ENCODE results near the gene SLC9A1.

Gene SLC9A1

DNA sequence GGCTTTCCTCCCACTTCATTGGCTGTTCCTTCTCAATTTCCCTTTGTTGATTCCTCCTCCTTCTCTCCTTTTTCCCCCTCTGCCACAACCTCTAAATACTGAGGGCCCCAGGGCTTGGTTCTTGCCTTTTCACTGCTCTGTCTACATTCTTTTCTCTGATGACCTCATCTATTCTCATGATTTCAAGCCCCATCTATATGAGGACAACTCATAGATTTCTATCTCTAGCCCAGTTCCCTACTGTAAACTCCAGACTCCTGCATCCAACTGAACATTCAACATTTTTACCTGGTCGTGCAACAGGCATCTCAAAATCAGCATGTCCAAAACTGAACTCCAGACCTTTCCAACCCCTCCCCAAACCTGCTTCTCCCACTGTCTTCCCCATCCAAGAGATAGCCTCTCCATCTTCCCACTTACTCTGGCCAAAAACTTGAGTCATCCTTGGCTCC, 11.5 kb upstream of the SLC9A1 start:
- no peaks in the 10 kb centered on the region for H3K4me1 ChIP-seq (ENCODE audit: control insufficient read depth, insufficient read depth, low read depth, low read length)
- H3K4ac ChIP-seq (ENCODE audit: low read depth in 1 of 2, low read length in 2 of 2) = no peak overlapping the region
- H4K8ac ChIP-seq (ENCODE audit: low read length) = no peak overlapping the region
- H2BK120ac ChIP-seq (ENCODE audit: low read depth, low read length) = no peak overlapping the region
- H3K36me3 ChIP-seq (ENCODE audit: control insufficient read depth in 1 of 2, insufficient read depth in 2 of 2, low read depth in 1 of 2, low read length in 2 of 2) = no peaks in the 10 kb centered on the region
- no peak overlapping the region for H2BK15ac ChIP-seq (ENCODE audit: low read depth, poor library complexity, severe bottlenecking)
- H3K4me3 ChIP-seq (ENCODE audit: insufficient read depth in 1 of 2, low read depth in 1 of 2, low read length in 2 of 2) = no peak overlapping the region
- H3K23ac ChIP-seq (ENCODE audit: low read length in 2 of 2) = no peak overlapping the region
- no peak overlapping the region for H2AK5ac ChIP-seq (ENCODE audit: low read length, severe bottlenecking)
- no peaks in the 10 kb centered on the region for H3K9me3 ChIP-seq (ENCODE audit: control insufficient read depth, low read length)
- no peak overlapping the region for H3K27ac ChIP-seq (ENCODE audit: low read length, poor library complexity, severe bottlenecking)
- no peak overlapping the region for H3K9ac ChIP-seq (ENCODE audit: low read length)
- no peak overlapping the region for H2BK5ac ChIP-seq (ENCODE audit: low read depth, low read length, poor library complexity, severe bottlenecking)
- H3K4me2 ChIP-seq (ENCODE audit: low read length, poor library complexity, severe bottlenecking) = no peak overlapping the region
- peak; percentile 55 for DNase-seq
- 80% methylated on average over 1 of the region's 1 CpG for WGBS
- no peaks in the 10 kb centered on the region for H3K27me3 ChIP-seq (ENCODE audit: control insufficient read depth in 1 of 2, insufficient read depth in 1 of 2, low read length in 2 of 2)
- no peak overlapping the region for H3K14ac ChIP-seq (ENCODE audit: low read length in 2 of 2)
- H2BK12ac ChIP-seq (ENCODE audit: low read length in 2 of 2) = no peak overlapping the region
- no peaks in the 10 kb centered on the region for H3K79me1 ChIP-seq (replicated peaks; ENCODE audit: low read length, poor library complexity, severe bottlenecking)
- no peak overlapping the region for H4K91ac ChIP-seq (ENCODE audit: low read length)
- no peak overlapping the region for H2AFZ ChIP-seq (ENCODE audit: low read depth, low read length)
- H3K18ac ChIP-seq (ENCODE audit: low read depth in 1 of 2, low read length in 2 of 2) = no peak overlapping the region

DNA sequence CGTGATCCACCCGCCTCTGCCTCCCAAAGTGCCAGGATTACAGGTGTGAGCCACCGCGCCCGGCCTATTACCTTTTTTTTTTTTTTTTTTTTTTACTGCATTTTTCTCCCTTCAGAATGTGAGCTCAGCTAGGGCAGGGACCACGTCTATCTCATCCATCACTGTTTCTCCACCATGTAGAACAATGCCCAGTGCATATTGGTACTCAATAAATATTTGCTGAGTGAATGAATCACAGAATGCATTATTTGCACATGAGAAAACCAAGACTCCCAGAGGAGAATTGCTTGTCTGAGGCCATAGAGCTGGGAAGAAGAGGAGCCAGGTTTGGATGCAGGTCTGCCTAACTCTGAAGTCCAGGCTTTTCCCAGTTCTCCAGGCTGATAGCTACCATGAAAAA, 8.2 kb upstream of the SLC9A1 start:
- 95% methylated on average over 5 of the region's 6 CpGs for WGBS
- Histone ChIP-seq H2BK120ac (ENCODE audit: low read depth, low read length) (no peak overlapping the region), H2BK15ac (ENCODE audit: low read depth, poor library complexity, severe bottlenecking) (no peak overlapping the region), H3K4me3 (ENCODE audit: insufficient read depth in 1 of 2, low read depth in 1 of 2, low read length in 2 of 2) (no peak overlapping the region), H3K9me3 (ENCODE audit: control insufficient read depth, low read length) (no peaks in the 10 kb centered on the region), H3K27ac (ENCODE audit: low read length, poor library complexity, severe bottlenecking) (no peak overlapping the region), H4K91ac (ENCODE audit: low read length) (no peak overlapping the region), H3K36me3 (ENCODE audit: control insufficient read depth in 1 of 2, insufficient read depth in 2 of 2, low read depth in 1 of 2, low read length in 2 of 2) (no peaks in the 10 kb centered on the region), H3K79me1 (replicated peaks; ENCODE audit: low read length, poor library complexity, severe bottlenecking) (no peaks in the 10 kb centered on the region), H2BK5ac (ENCODE audit: low read depth, low read length, poor library complexity, severe bottlenecking) (no peak overlapping the region), H2AFZ (ENCODE audit: low read depth, low read length) (no peak overlapping the region), H3K4ac (ENCODE audit: low read depth in 1 of 2, low read length in 2 of 2) (no peak overlapping the region), H3K4me2 (ENCODE audit: low read length, poor library complexity, severe bottlenecking) (no peak overlapping the region), H3K18ac (ENCODE audit: low read depth in 1 of 2, low read length in 2 of 2) (no peak overlapping the region), H4K8ac (ENCODE audit: low read length) (no peak overlapping the region), H3K9ac (ENCODE audit: low read length) (no peak overlapping the region), H3K23ac (ENCODE audit: low read length in 2 of 2) (no peak overlapping the region), H2BK12ac (ENCODE audit: low read length in 2 of 2) (no peak overlapping the region), H3K4me1 (ENCODE audit: control insufficient read depth, insufficient read depth, low read depth, low read length) (no peaks in the 10 kb centered on the region), H3K14ac (ENCODE audit: low read length in 2 of 2) (no peak overlapping the region), H3K27me3 (ENCODE audit: control insufficient read depth in 1 of 2, insufficient read depth in 1 of 2, low read length in 2 of 2) (no peaks in the 10 kb centered on the region), H2AK5ac (ENCODE audit: low read length, severe bottlenecking) (no peak overlapping the region)
- no peak for DNase-seq

GRCh38 chr1:27162090-27162489, 7.2 kb upstream of the SLC9A1 start:
- DNase-seq = no peak
- Histone ChIP-seq H2BK5ac (ENCODE audit: low read depth, low read length, poor library complexity, severe bottlenecking) (no peak overlapping the region), H2AK5ac (ENCODE audit: low read length, severe bottlenecking) (no peak overlapping the region), H3K4me1 (ENCODE audit: control insufficient read depth, insufficient read depth, low read depth, low read length) (no peaks in the 10 kb centered on the region), H2BK120ac (ENCODE audit: low read depth, low read length) (no peak overlapping the region), H4K91ac (ENCODE audit: low read length) (no peak overlapping the region), H3K9me3 (ENCODE audit: control insufficient read depth, low read length) (no peaks in the 10 kb centered on the region), H3K27me3 (ENCODE audit: control insufficient read depth in 1 of 2, insufficient read depth in 1 of 2, low read length in 2 of 2) (no peaks in the 10 kb centered on the region), H3K23ac (ENCODE audit: low read length in 2 of 2) (no peak overlapping the region), H3K79me1 (replicated peaks; ENCODE audit: low read length, poor library complexity, severe bottlenecking) (no peaks in the 10 kb centered on the region), H3K14ac (ENCODE audit: low read length in 2 of 2) (no peak overlapping the region), H3K4me3 (ENCODE audit: insufficient read depth in 1 of 2, low read depth in 1 of 2, low read length in 2 of 2) (no peak overlapping the region), H3K4ac (ENCODE audit: low read depth in 1 of 2, low read length in 2 of 2) (no peak overlapping the region), H2BK15ac (ENCODE audit: low read depth, poor library complexity, severe bottlenecking) (no peak overlapping the region), H3K27ac (ENCODE audit: low read length, poor library complexity, severe bottlenecking) (no peak overlapping the region), H3K9ac (ENCODE audit: low read length) (no peak overlapping the region), H3K36me3 (ENCODE audit: control insufficient read depth in 1 of 2, insufficient read depth in 2 of 2, low read depth in 1 of 2, low read length in 2 of 2) (no peaks in the 10 kb centered on the region), H3K4me2 (ENCODE audit: low read length, poor library complexity, severe bottlenecking) (no peak overlapping the region), H2AFZ (ENCODE audit: low read depth, low read length) (no peak overlapping the region), H2BK12ac (ENCODE audit: low read length in 2 of 2) (no peak overlapping the region), H3K18ac (ENCODE audit: low read depth in 1 of 2, low read length in 2 of 2) (no peak overlapping the region), H4K8ac (ENCODE audit: low read length) (no peak overlapping the region)
- 100% methylated on average over 4 of the region's 4 CpGs for WGBS

DNA sequence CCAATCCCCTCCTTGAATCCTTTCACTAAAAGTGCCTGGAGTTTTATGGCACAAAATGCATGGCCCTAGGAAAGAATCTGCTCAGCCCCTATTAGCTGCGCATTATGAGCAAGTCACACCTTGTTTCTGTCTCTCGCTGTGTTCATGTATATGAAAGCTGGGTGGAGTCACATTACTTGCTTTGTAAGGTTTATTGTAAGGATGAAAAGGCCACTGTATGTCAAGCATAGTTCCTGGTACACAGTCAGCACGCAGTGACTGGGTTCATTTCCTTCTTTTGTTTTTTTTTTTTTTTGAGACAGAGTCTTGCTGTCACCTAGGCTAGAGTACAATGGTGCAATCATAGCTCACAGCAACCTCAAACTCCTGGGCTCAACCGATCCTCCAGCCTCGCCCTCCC, 6.7 kb upstream of the SLC9A1 start:
- Histone ChIP-seq H3K4ac (ENCODE audit: low read depth in 1 of 2, low read length in 2 of 2) (no peak overlapping the region), H2BK120ac (ENCODE audit: low read depth, low read length) (no peak overlapping the region), H3K4me3 (ENCODE audit: insufficient read depth in 1 of 2, low read depth in 1 of 2, low read length in 2 of 2) (no peak overlapping the region), H3K36me3 (ENCODE audit: control insufficient read depth in 1 of 2, insufficient read depth in 2 of 2, low read depth in 1 of 2, low read length in 2 of 2) (no peaks in the 10 kb centered on the region), H2AFZ (ENCODE audit: low read depth, low read length) (no peak overlapping the region), H2BK12ac (ENCODE audit: low read length in 2 of 2) (no peak overlapping the region), H3K79me1 (replicated peaks; ENCODE audit: low read length, poor library complexity, severe bottlenecking) (no peaks in the 10 kb centered on the region), H4K8ac (ENCODE audit: low read length) (no peak overlapping the region), H3K27ac (ENCODE audit: low read length, poor library complexity, severe bottlenecking) (no peak overlapping the region), H3K4me2 (ENCODE audit: low read length, poor library complexity, severe bottlenecking) (no peak overlapping the region), H2BK5ac (ENCODE audit: low read depth, low read length, poor library complexity, severe bottlenecking) (no peak overlapping the region), H3K14ac (ENCODE audit: low read length in 2 of 2) (no peak overlapping the region), H3K23ac (ENCODE audit: low read length in 2 of 2) (no peak overlapping the region), H4K91ac (ENCODE audit: low read length) (no peak overlapping the region), H3K27me3 (ENCODE audit: control insufficient read depth in 1 of 2, insufficient read depth in 1 of 2, low read length in 2 of 2) (no peaks in the 10 kb centered on the region), H3K9me3 (ENCODE audit: control insufficient read depth, low read length) (no peaks in the 10 kb centered on the region), H3K18ac (ENCODE audit: low read depth in 1 of 2, low read length in 2 of 2) (no peak overlapping the region), H2BK15ac (ENCODE audit: low read depth, poor library complexity, severe bottlenecking) (no peak overlapping the region), H2AK5ac (ENCODE audit: low read length, severe bottlenecking) (no peak overlapping the region), H3K4me1 (ENCODE audit: control insufficient read depth, insufficient read depth, low read depth, low read length) (no peaks in the 10 kb centered on the region), H3K9ac (ENCODE audit: low read length) (no peak overlapping the region)
- 89% methylated on average over 3 of the region's 5 CpGs for WGBS
- DNase-seq = no peak

Data from mesenchymal stem cell (in vitro differentiated cells and primary cell).